HG03457 (cell line): ENCODE data around the gene PRR20E.
"Not testable (repeated sequence)": the region's sequence is repeated elsewhere in the genome, so short reads cannot be mapped to it uniquely, and the experiment has no call there.

ENCODE experiments used
- ATAC-seq: cut with Tn5 transposase; IDR thresholded peaks from one replicate; pipeline ENCODE4 v1.9.1; 2021; ENCODE audit warnings: moderate number of reproducible peaks; ENCODE audit not compliant: unreplicated experiment

PRR20E gene

DNA sequence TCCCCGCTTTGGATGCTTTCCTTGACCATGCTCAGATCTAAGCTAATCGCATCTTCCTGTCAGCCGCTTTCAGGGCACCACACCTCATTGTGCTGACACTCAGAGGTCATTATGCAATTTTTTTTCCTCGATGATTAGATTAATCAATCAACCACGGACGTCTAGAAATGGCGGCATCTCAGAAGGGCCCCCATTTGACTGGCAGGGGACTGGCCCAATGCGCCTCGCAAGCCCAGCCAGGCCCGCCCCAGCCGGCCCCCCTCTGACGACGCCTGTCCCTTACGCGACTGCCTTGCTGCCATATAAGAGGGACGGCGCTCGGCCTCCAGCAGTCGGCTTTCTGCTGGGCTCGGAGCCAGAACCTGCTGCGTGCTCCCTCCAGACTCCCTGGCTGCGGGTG lies at the start of gene PRR20E:
Gene PRR20E, plus strand, starts transcription at position 301 of the 400 bp plus-strand sequence. CDS start 387 bp downstream, outside the sequence.
- not testable (repeated sequence) for ATAC-seq

GRCh38 chr13:57123681-57124080 lies 43.3 kb upstream of the PRR20E start:
- ATAC-seq: no peak

DNA sequence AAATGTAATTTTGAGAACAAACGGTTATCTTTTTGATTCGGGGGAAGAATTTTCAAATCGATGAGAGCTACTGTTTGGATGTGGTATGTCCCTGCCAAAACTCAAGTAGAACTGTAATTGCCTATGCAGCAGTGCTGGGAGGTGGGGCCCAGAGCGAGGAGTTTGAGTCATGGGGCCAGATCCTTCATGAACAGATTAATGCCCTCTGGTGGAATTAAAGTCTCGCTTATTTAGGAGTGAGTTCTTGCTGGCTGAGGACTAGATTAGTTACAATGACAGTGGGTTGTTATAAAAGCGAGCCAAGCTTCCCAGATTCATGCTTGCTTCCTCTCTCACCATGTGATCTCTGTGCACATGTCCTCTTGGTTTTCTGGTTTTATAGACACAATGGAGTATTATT lies 38.1 kb upstream of the PRR20E start:
- no peak for ATAC-seq

DNA sequence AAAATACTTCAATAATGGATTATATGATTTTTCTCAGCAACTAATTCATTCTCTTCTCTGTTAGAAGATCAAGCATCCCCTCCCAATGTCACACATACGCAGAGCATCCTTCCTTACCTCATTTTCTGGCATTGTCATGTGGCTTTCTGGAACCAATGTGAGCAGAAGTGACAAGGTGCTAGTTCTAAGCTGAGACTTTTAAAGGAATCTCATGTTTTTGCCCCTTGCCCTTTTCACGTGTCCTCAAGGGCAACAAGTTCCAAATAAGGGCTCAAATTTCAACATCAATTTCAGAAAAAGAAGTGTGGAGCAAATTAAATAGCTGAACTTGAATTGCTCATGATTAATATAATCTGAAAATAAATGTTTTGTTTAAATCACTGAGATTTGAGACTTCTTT lies 30.9 kb upstream of the PRR20E start:
- ATAC-seq: no peak

- ATAC-seq: no peak
Measured at GRCh38 chr13:57137585-57137984, 29.4 kb upstream of the PRR20E start.

DNA sequence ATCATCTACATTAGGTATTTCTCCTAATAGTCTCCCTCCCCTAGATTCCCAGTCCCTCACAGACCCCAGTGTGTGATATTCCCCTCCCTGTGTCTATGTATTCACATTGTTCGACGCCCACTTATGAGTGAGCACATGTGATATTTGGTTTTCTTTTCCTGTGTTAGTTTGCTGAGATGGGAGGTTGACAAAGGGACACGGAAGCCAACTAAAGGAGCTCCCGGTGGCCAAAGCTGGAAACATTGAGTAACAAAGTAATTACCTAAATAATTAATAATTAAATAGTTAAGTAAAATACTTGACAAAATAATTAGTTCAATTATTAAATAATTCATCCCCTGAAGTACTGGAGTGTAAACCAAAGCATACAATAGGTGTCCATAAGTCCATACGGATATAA lies 28.0 kb upstream of the PRR20E start:
- ATAC-seq: no peak

- ATAC-seq: not testable (repeated sequence)
Measured at GRCh38 chr13:57139781-57140180, 27.2 kb upstream of the PRR20E start.

GRCh38 chr13:57140235-57140968 lies 26.6 kb upstream of the PRR20E start, which contains the start of gene PRR20A:
PRR20A (plus strand) TSS chr13:57140918; CDS start chr13:57141305, 387 bp downstream.
- not testable (repeated sequence) for ATAC-seq

GRCh38 chr13:57147188-57147587 lies 19.8 kb upstream of the PRR20E start, which contains the start of gene PRR20B:
PRR20B (plus strand) TSS chr13:57147488; CDS start chr13:57147875, 387 bp downstream.
- not testable (repeated sequence) for ATAC-seq

DNA sequence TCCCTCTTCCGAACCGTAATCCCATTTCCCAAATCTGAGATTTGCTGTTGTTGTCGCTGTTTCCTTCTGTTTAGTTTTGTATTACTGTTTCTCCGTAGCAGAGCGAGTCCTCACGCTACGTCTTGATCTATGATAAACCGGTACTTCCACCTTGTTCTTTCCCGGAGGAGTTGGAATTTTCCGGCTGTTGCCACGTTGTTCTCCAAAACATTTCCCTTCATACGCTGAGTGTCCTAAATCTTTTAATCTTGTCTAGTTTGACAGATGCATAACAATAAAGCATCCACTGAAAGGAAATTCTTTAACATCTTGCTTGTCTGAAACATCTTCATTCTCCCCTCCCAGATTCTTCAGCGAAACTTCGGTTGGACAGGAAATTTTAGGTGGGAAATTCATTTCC lies 18.9 kb upstream of the PRR20E start:
- ATAC-seq: not testable (repeated sequence)

DNA sequence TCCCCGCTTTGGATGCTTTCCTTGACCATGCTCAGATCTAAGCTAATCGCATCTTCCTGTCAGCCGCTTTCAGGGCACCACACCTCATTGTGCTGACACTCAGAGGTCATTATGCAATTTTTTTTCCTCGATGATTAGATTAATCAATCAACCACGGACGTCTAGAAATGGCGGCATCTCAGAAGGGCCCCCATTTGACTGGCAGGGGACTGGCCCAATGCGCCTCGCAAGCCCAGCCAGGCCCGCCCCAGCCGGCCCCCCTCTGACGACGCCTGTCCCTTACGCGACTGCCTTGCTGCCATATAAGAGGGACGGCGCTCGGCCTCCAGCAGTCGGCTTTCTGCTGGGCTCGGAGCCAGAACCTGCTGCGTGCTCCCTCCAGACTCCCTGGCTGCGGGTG lies 13.2 kb upstream of the PRR20E start, which contains the start of gene PRR20C:
Gene PRR20C, plus strand, starts transcription at position 301 of the 400 bp plus-strand sequence. CDS start 387 bp downstream, outside the sequence.
- not testable (repeated sequence) for ATAC-seq

- not testable (repeated sequence) for ATAC-seq
Measured at GRCh38 chr13:57160332-57160731, 6.7 kb upstream of the PRR20E start, which contains the start of gene PRR20D. PRR20D (plus strand) TSS chr13:57160632; CDS start chr13:57161019, 387 bp downstream.

DNA sequence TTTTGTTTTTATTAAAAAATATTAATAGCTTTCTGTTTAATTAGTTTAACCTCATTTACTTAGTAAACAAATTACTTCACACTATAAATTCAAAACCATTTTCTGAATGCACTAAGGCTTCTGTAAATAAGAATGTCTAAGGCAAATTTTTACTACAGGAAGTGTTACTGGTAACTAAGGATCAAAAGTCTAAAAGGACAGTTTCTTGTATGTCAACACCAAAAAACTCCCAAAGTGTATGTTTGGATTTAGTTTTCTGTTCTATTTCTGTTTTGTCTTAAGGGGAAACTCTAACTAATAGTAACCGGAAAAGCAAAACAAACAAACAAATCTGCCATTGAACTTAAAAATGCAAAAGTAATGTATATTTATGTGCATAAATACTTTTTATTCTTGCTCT lies 24.7 kb downstream of the PRR20E start:
- no peak for ATAC-seq

DNA sequence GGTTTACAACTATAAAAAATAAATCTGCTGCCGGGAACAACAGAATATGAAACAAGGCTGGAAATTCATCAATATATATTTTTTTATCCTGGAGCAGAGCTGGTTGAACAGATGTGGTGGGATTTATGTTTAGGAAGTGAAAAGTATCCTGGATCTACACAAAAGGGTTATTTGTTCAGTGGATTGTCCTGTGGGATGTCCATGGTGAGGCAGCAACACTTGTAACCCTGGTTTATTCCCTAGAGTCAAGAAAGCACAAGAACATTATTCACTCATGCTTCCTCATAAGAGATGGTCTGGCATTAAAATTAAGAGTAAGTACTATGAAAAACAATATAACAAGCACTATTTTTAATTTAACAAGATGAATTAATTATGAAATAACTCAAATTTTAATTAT lies 46.0 kb downstream of the PRR20E start:
- ATAC-seq: no peak
